Measurements from ENCODE around the gene ARHGAP25. TPM values are rescaled to one million over a fixed set of nuclear protein-coding genes. Genes with fewer than 3 reads are reported as not detected.

ARHGAP25 gene
- total RNA-seq, 4 donors from 2014 or later = 3.1 to 11.4 (median 6.6) TPM

GRCh38 chr2:68764806-68765311 lies 30.2 kb downstream of the ARHGAP25 start:
- intact Hi-C loops (cut with DNase I; ENCODE audit: low total_unique reads) = no loop called here

GRCh38 chr2:68765739-68766375 lies 31.2 kb downstream of the ARHGAP25 start:
- Histone ChIP-seq H3K4me3 (no peak overlapping the region), H3K9me3 (no peaks in the 10 kb centered on the region), H3K27me3 (no peaks in the 10 kb centered on the region), H3K36me3 (no peaks in the 10 kb centered on the region), H3K4me1 (peaks cover 4 to 12% of the 10 kb centered on the region in 2 donors), H3K27ac (peak overlapping the region; percentile 36 to 68)
- intact Hi-C loops (cut with DNase I; ENCODE audit: low total_unique reads) = no loop called here
- TF ChIP-seq POLR2A (IDR thresholded peaks at IDR 0.05) = no peak
- DNase-seq = no peak

More at GRCh38 chr2:68764806-68765311, 30.2 kb downstream of the ARHGAP25 start:
- H3K27ac ChIP-seq = peak overlapping the region; percentile 16 to 68
- H3K27me3 ChIP-seq = no peaks in the 10 kb centered on the region
- DNase-seq = no peak
- H3K4me3 ChIP-seq = no peak overlapping the region
- H3K4me1 ChIP-seq = peaks cover 4 to 12% of the 10 kb centered on the region in 2 donors
- H3K9me3 ChIP-seq = no peaks in the 10 kb centered on the region
- no peaks in the 10 kb centered on the region for H3K36me3 ChIP-seq
- no peak for TF ChIP-seq POLR2A (IDR thresholded peaks at IDR 0.05)
- TF ChIP-seq, protein P1, sequence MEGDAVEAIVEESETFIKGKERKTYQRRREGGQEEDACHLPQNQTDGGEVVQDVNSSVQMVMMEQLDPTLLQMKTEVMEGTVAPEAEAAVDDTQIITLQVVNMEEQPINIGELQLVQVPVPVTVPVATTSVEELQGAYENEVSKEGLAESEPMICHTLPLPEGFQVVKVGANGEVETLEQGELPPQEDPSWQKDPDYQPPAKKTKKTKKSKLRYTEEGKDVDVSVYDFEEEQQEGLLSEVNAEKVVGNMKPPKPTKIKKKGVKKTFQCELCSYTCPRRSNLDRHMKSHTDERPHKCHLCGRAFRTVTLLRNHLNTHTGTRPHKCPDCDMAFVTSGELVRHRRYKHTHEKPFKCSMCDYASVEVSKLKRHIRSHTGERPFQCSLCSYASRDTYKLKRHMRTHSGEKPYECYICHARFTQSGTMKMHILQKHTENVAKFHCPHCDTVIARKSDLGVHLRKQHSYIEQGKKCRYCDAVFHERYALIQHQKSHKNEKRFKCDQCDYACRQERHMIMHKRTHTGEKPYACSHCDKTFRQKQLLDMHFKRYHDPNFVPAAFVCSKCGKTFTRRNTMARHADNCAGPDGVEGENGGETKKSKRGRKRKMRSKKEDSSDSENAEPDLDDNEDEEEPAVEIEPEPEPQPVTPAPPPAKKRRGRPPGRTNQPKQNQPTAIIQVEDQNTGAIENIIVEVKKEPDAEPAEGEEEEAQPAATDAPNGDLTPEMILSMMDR (IDR thresholded peaks at IDR 0.05) = no peak

DNA sequence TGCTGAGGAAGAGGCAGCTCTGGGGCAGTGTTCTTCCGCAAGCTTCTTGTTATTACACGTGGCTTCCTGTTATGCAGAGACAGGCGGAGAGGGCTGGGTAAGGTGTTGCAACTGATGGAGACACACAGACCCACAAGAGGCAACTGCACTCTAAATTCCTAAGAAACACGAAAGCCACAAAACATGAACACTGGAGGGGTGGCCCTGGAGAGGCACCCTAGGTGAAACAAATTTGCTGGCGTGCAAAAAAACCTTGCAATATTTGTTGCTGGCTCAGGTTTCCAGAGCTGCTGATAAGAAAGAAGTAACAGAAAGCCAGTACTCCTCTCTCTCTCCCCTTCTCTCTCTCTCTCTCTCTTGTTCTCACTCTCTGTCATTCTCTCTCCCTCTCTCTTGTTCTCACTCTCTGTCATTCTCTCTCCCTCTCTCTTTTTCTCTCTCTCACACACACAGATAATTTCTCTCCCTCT lies 31.8 kb downstream of the ARHGAP25 start:
- Histone ChIP-seq H3K4me3 (no peak overlapping the region), H3K4me1 (peaks cover 4 to 12% of the 10 kb centered on the region in 2 donors), H3K36me3 (no peaks in the 10 kb centered on the region), H3K9me3 (no peaks in the 10 kb centered on the region), H3K27ac (peak overlapping the region; percentile 37 to 51), H3K27me3 (no peaks in the 10 kb centered on the region)
- intact Hi-C loops (cut with DNase I; ENCODE audit: low total_unique reads) = no loop called here
- TF ChIP-seq POLR2A (IDR thresholded peaks at IDR 0.05) = no peak
- TF ChIP-seq, protein P1 (IDR thresholded peaks at IDR 0.05) = no peak
- DNase-seq = peak in 1 of 2 donors; percentile 49

DNA sequence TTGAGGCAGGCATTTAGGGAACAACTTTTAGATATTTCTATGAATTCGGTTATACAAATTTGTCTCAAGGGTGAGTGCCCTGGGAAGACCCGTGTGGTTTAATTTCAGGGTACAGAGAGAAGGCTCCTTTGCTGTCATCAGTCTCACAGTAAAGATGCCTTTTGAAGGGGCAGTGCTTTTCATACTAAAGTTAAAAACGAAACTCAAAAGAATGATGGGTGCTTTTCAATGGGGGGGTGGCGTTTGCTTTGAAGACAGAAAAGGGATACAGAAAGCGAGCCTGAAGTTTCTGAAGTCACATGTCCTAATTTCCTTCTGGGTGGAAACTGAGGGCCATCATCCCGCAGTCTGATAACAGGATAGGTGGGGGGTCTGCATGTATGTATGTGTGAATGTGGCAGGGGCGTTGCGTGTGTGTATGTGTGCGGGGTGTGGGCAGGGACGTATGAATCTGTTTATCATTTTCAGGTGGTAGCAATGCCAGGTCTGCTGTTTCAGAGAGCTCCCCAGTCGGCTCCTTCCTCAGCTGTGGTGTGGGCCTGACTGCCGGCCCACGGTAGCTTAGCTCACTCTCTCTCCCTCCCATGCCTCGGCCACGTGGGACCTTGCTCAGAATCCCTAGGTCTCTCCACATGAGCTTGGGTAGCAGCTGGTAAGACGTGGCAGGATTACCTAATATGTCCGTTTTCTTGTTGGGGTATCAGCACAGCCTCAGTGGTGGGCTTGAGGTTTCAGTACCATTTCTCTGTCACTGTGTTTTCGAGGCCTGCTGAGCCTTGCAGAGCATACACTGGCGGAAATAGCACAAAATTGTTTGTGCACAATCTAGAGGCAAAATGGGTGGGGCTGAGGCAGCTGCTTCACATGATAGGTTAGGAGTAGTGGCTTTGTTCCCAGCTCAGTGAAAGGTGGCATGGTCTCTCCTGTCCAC lies 32.7 kb downstream of the ARHGAP25 start:
- intact Hi-C loops (cut with DNase I; ENCODE audit: low total_unique reads) = no loop called here
- DNase-seq = no peak
- TF ChIP-seq, protein P1 (IDR thresholded peaks at IDR 0.05) = no peak
- H3K36me3 ChIP-seq = no peaks in the 10 kb centered on the region
- peak overlapping the region in 1 of 2 donors; percentile 51 for H3K27ac ChIP-seq
- peaks cover 4 to 10% of the 10 kb centered on the region in 2 donors for H3K4me1 ChIP-seq
- H3K9me3 ChIP-seq = no peaks in the 10 kb centered on the region
- H3K4me3 ChIP-seq = no peak overlapping the region
- no peaks in the 10 kb centered on the region for H3K27me3 ChIP-seq

- Histone ChIP-seq H3K27me3 (no peaks in the 10 kb centered on the region), H3K9me3 (no peaks in the 10 kb centered on the region), H3K27ac (no peak overlapping the region), H3K4me3 (no peak overlapping the region), H3K4me1 (peaks cover 4 to 6% of the 10 kb centered on the region in 2 donors), H3K36me3 (no peaks in the 10 kb centered on the region)
- no peak for TF ChIP-seq POLR2A (IDR thresholded peaks at IDR 0.05)
- TF ChIP-seq, protein P1 (IDR thresholded peaks at IDR 0.05) = no peak
- no peak for DNase-seq
- intact Hi-C loops (cut with DNase I; ENCODE audit: low total_unique reads) = no loop called here
These were observed 33.4 kb downstream of the ARHGAP25 start for GRCh38 chr2:68767996-68768395.
